Sigmoid colon (tissue), 4 donors: ENCODE data around the gene UBASH3B.

Source experiments
- CTCF ChIP-seq, 4 experiments: fragments of 450-650 bp in 3 of 4; fragments of 200-600 bp in 1 of 4; IDR thresholded peaks; one replicate each; pipeline ENCODE4 v1.5.1; 2016 to 2019; ENCODE audit warnings: antibody characterized with exemption in 4 of 4, mild to moderate bottlenecking in 3 of 4, moderate library complexity in 2 of 4
- EP300 ChIP-seq, 4 donors: sonication (generic); formaldehyde crosslinking; IDR thresholded peaks; one replicate each; pipeline ENCODE4 v1.6.1; 2017; ENCODE audit warnings: antibody characterized with exemption in 4 of 4
- POLR2A ChIP-seq, 2 donors: fragments of 450-650 bp; IDR thresholded peaks; one replicate each; pipeline ENCODE4 v1.6.1; 2016; ENCODE audit warnings: antibody characterized with exemption in 2 of 2, mild to moderate bottlenecking in 2 of 2, moderate library complexity in 2 of 2
- POLR2AphosphoS5 ChIP-seq, 4 donors: sonication (generic); formaldehyde crosslinking; IDR thresholded peaks; one replicate each; pipeline ENCODE4 v1.6.1; 2017; ENCODE audit warnings: antibody characterized with exemption in 4 of 4

- no peak for TF ChIP-seq POLR2A (IDR thresholded peaks at IDR 0.05)
- TF ChIP-seq CTCF (IDR thresholded peaks at IDR 0.05) = no peak
- no peak for TF ChIP-seq EP300 (IDR thresholded peaks at IDR 0.05)
- TF ChIP-seq POLR2AphosphoS5 (IDR thresholded peaks at IDR 0.05) = no peak
These were observed 79.5 kb downstream of the UBASH3B start for GRCh38 chr11:122734848-122735496.
